CD4-positive, alpha-beta T cell (primary cell): ENCODE results near the gene HYI. TPM values are rescaled to one million over a fixed set of nuclear protein-coding genes. Genes with fewer than 3 reads are reported as not detected.

Experiments used
- ATAC-seq: fragments of 200-7000 bp; cut with Tn5 transposase; one replicate; pipeline ENCODE4 v1.10.0; 2022; ENCODE audit warnings: mild to moderate bottlenecking; ENCODE audit not compliant: poor library complexity
- CTCF ChIA-PET: fragments of 350-600 bp; sonication (Branson Sonifier 250); formaldehyde crosslinking; loops from one replicate; lab custom pipeline; 2021; ENCODE audit warnings: antibody characterized with exemption, inconsistent platforms; lab: Charles Lee
- POLR2A ChIA-PET: fragments of 350-600 bp; sonication (Branson Sonifier 250); formaldehyde crosslinking; loops from one replicate; lab custom pipeline; 2021; ENCODE audit warnings: antibody characterized with exemption, inconsistent platforms; lab: Charles Lee
- DNase-seq, 14 experiments: peaks; one replicate each; pipeline ENCODE4 v3.0.0-alpha.2; 2013 to 2020; ENCODE audit warnings: mixed read lengths in 2 of 14
- H3K27ac ChIP-seq, 2 donors: one replicate each; pipeline versions ENCODE4 v1.5.1 to v1.7.0; 2013; ENCODE audit warnings: low read length in 2 of 2, low read depth in 1 of 2, mild to moderate bottlenecking in 1 of 2
- H3K27me3 ChIP-seq, 2 experiments: 1 replicate in 1 of 2; 2 replicates in 1 of 2; pipeline versions ENCODE4 v1.6.1 to v1.7.0; 2013; ENCODE audit warnings: low read length in 2 of 2, control low read depth in 1 of 2, mild to moderate bottlenecking in 1 of 2, moderate library complexity in 1 of 2; ENCODE audit not compliant: insufficient read depth in 2 of 2, control insufficient read depth in 1 of 2
- H3K36me3 ChIP-seq: one replicate; pipeline ENCODE4 v1.6.1; 2013; ENCODE audit warnings: low read length, control low read depth; ENCODE audit not compliant: insufficient read depth
- H3K4me1 ChIP-seq: one replicate; pipeline ENCODE4 v1.6.1; 2013; ENCODE audit warnings: low read length, control low read depth; ENCODE audit not compliant: insufficient read depth
- H3K4me3 ChIP-seq: one replicate; pipeline ENCODE4 v1.5.1; 2013; ENCODE audit warnings: mild to moderate bottlenecking, low read length, moderate library complexity
- H3K9me3 ChIP-seq, 2 experiments: 1 replicate in 1 of 2; 2 replicates in 1 of 2; pipeline versions ENCODE4 v1.6.1 to v1.7.0; 2013; ENCODE audit warnings: low read length in 2 of 2, mild to moderate bottlenecking in 2 of 2, control low read depth in 1 of 2, moderate library complexity in 1 of 2; ENCODE audit not compliant: control insufficient read depth in 1 of 2, insufficient read depth in 1 of 2
- H3K27ac Mint-ChIP-seq: one replicate; pipeline ENCODE4 v1.8.0; 2020; ENCODE audit warnings: mixed read lengths
- H3K27me3 Mint-ChIP-seq: one replicate; pipeline ENCODE4 v1.8.0; 2021; ENCODE audit warnings: mixed read lengths
- H3K36me3 Mint-ChIP-seq: one replicate; pipeline ENCODE4 v1.8.0; 2021; ENCODE audit warnings: low read depth, mixed read lengths
- H3K4me1 Mint-ChIP-seq: one replicate; pipeline ENCODE4 v1.8.0; 2021; ENCODE audit warnings: low read depth, mixed read lengths
- H3K4me3 Mint-ChIP-seq: one replicate; pipeline ENCODE4 v1.8.0; 2020; ENCODE audit warnings: mild to moderate bottlenecking, mixed read lengths
- H3K9me3 Mint-ChIP-seq: one replicate; pipeline ENCODE4 v1.8.0; 2020; ENCODE audit warnings: mixed read lengths
- intact Hi-C, 2 experiments: fragments of 100-400 bp; cut with DNase I in 1 of 2; cut with micrococcal nuclease in 1 of 2; formaldehyde crosslinking; loops; one replicate each; pipeline versions ENCODE4 v1.15.1 to v1.9.0; 2023 to 2025; cut with DNase I, micrococcal nuclease
- total RNA-seq, 174 experiments: library from RNA in 2 of 174; stranded (reverse) in 2 of 174; gene quantifications; one replicate each; pipeline ENCODE4 v1.2.3 and lab custom pipeline; 2021 to 2026
- TF ChIP-seq, protein P1 (sequence below): fragments of 200-600 bp; IDR thresholded peaks from one replicate; pipeline ENCODE4 v1.8.0; 2022; ENCODE audit warnings: antibody characterized with exemption, mild to moderate bottlenecking

The HYI gene
- total RNA-seq, 2 experiments from 2014 or later: 26.1 to 31.6 TPM

- CTCF ChIA-PET: no interaction called here
- Mint-ChIP-seq H3K4me1 (no peaks in the 10 kb centered on the region), H3K9me3 (no peaks in the 10 kb centered on the region), H3K27me3 (no peaks in the 10 kb centered on the region), H3K27ac (no peak overlapping the region), H3K4me3 (no peak overlapping the region), H3K36me3 (peaks cover 82% of the 10 kb centered on the region)
- no peak for DNase-seq
- Histone ChIP-seq H3K4me1 (no peaks in the 10 kb centered on the region), H3K9me3 (no peaks in the 10 kb centered on the region), H3K4me3 (no peak overlapping the region), H3K27ac (no peak overlapping the region), H3K27me3 (no peaks in the 10 kb centered on the region), H3K36me3 (peaks cover 65% of the 10 kb centered on the region)
- intact Hi-C loops: no loop called here
- POLR2A ChIA-PET: no interaction called here
- ATAC-seq: no peak
- TF ChIP-seq, protein P1, sequence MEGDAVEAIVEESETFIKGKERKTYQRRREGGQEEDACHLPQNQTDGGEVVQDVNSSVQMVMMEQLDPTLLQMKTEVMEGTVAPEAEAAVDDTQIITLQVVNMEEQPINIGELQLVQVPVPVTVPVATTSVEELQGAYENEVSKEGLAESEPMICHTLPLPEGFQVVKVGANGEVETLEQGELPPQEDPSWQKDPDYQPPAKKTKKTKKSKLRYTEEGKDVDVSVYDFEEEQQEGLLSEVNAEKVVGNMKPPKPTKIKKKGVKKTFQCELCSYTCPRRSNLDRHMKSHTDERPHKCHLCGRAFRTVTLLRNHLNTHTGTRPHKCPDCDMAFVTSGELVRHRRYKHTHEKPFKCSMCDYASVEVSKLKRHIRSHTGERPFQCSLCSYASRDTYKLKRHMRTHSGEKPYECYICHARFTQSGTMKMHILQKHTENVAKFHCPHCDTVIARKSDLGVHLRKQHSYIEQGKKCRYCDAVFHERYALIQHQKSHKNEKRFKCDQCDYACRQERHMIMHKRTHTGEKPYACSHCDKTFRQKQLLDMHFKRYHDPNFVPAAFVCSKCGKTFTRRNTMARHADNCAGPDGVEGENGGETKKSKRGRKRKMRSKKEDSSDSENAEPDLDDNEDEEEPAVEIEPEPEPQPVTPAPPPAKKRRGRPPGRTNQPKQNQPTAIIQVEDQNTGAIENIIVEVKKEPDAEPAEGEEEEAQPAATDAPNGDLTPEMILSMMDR: no peak
Observed at GRCh38 chr1:43432907-43433306, 20.8 kb downstream of the HYI start.

- Mint-ChIP-seq H3K4me1 (no peaks in the 10 kb centered on the region), H3K27me3 (no peaks in the 10 kb centered on the region), H3K36me3 (peaks cover 83% of the 10 kb centered on the region), H3K9me3 (no peaks in the 10 kb centered on the region), H3K4me3 (no peak overlapping the region), H3K27ac (no peak overlapping the region)
- Histone ChIP-seq H3K4me3 (no peak overlapping the region), H3K4me1 (no peaks in the 10 kb centered on the region), H3K27me3 (no peaks in the 10 kb centered on the region), H3K27ac (no peak overlapping the region), H3K36me3 (peaks cover 71% of the 10 kb centered on the region), H3K9me3 (no peaks in the 10 kb centered on the region)
- DNase-seq (no peak), ATAC-seq (no peak)
- ChIA-PET CTCF (no interaction called here), POLR2A (no interaction called here)
- intact Hi-C loops: no loop called here
- TF ChIP-seq, protein P1: no peak
Observed at GRCh38 chr1:43432171-43432860, 21.4 kb downstream of the HYI start.

GRCh38 chr1:43431676-43432075, 22.1 kb downstream of the HYI start:
- H3K27ac Mint-ChIP-seq: no peak overlapping the region
- ATAC-seq: no peak
- CTCF ChIA-PET: no interaction called here

More at GRCh38 chr1:43431676-43432075, 22.1 kb downstream of the HYI start:
- H3K36me3 ChIP-seq: peaks cover 78% of the 10 kb centered on the region
- no peak overlapping the region for H3K27ac ChIP-seq
- TF ChIP-seq, protein P1: no peak
- Mint-ChIP-seq H3K27me3 (no peaks in the 10 kb centered on the region), H3K36me3 (peaks cover 89% of the 10 kb centered on the region), H3K9me3 (no peaks in the 10 kb centered on the region), H3K4me1 (no peaks in the 10 kb centered on the region), H3K4me3 (no peak overlapping the region)
- no peaks in the 10 kb centered on the region for H3K4me1 ChIP-seq
- no peak for DNase-seq
- no peak overlapping the region for H3K4me3 ChIP-seq
- H3K27me3 ChIP-seq: no peaks in the 10 kb centered on the region
- POLR2A ChIA-PET: no interaction called here
- intact Hi-C loops: no loop called here
- no peaks in the 10 kb centered on the region for H3K9me3 ChIP-seq
